ENCODE data around the gene TNFRSF13B.

- TF ChIP-seq FOS (IDR thresholded peaks at IDR 0.05; ENCODE audit: borderline replicate concordance, insufficient read depth, low read length) = no peak
- TF ChIP-seq POLR2A (IDR thresholded peaks at IDR 0.05; ENCODE audit: low read depth, low read length) = no peak
- no peak for TF ChIP-seq MYC (IDR thresholded peaks at IDR 0.05; ENCODE audit: low read depth, low read length)
- TF ChIP-seq CTCF (IDR thresholded peaks at IDR 0.05; ENCODE audit: extremely low read depth in 1 of 2, insufficient read depth in 1 of 2, low read depth in 1 of 2, low read length in 2 of 2) = no peak
- no peak for TF ChIP-seq MAX (IDR thresholded peaks at IDR 0.05; ENCODE audit: insufficient read depth, insufficient read length)
- no peak for TF ChIP-seq EZH2 (IDR thresholded peaks at IDR 0.05; ENCODE audit: borderline replicate concordance, low read depth, low read length, severe bottlenecking)
- no peak for TF ChIP-seq POLR2AphosphoS5 (IDR thresholded peaks at IDR 0.05; ENCODE audit: insufficient read depth, low read depth, low read length)
Observed at GRCh38 chr17:16952401-16952800, 19.5 kb downstream of the TNFRSF13B start.
